Stimulated activated CD4-positive, alpha-beta T cell treated with anti-CD3 and anti-CD28 coated beads, Interleukin-4, amount 100 ng/mL, for 4 hours (primary cell): ENCODE measurements around the gene TMEM150C.
A peak's percentile ranks its signal among the peaks of the same experiment; 100 is the strongest.
"Not testable (repeated sequence)": the region's sequence is repeated elsewhere in the genome, so short reads cannot be mapped to it uniquely, and the experiment has no call there.

Experiments
- DNase-seq, 2 experiments: peaks; one replicate each; pipeline ENCODE4 v3.0.0-alpha.2; 2020

Gene TMEM150C

DNA sequence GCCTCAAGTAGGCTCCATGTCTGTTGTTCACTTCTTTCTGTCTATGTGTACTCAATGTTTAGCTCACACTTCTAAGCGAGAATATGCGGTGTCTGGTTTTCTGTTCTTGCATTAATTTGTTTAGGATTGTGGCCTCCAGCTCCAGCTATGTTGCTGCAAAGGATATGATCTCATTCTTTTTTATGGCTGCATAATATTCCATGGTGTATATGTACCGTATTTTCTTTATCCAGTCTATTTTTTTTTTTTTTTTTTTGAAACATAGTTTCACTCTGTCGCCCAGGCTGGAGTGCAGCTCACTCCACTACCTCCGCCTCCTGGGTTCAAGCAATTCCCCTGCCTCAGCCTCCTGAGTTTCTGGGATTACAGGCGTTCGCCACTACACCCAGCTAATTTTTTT lies 5.7 kb upstream of the TMEM150C start:
- no peak for DNase-seq

DNA sequence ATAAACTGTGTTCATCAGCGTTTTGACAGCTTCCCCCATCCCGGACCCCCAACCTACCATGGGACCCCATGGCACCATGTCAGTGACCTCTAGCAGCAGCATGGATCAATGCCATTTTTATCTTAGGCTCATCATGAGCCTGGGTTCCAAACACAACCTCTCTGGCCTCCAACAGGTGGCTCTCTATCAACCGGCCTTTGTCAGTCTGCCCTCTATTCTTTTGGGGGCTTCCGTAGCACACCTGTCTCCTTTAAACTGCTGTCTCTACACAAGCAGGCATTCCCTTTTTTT lies 721 bp upstream of the TMEM150C start:
- DNase-seq, result no peak

GRCh38 chr4:82560853-82561785 lies 669 bp downstream of the TMEM150C start:
- DNase-seq, result peak in 1 of 2 experiments; percentile 3

GRCh38 chr4:82559735-82560120 lies 2.1 kb downstream of the TMEM150C start:
- no peak for DNase-seq

DNA sequence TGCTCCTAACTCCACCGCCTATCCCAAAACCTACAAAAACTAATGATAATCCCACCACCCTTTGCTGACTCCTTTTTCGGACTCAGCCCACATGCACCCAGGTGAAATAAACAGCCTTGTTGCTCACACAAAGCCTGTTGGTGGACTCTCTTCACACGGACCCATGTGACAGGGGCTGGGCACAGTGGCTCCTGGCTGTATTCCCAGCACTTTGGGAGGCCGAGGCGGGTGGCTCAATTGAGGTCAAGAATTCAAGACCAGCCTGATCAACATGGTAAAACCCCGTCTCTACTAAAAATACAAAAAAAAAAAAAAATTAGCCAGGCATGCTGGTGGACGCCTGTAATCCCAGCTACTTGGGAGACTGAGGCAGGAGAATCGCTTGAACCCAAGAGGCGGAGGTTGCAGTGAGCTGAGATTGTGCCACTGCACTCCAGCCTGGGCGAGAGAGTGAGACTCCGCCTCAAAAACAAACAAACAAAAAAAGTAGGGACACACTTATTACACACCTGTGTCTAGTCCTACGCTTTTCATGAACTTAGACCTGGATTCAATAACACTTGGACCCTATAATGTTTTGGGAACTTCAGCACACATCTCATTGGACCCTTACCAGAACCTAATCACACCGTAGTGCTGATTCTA lies 2.6 kb downstream of the TMEM150C start:
- DNase-seq, result not testable (repeated sequence)

GRCh38 chr4:82555276-82555675 lies 6.5 kb downstream of the TMEM150C start:
- DNase-seq, result no peak

GRCh38 chr4:82553020-82553419 lies 8.8 kb downstream of the TMEM150C start:
- no peak for DNase-seq

- no peak for DNase-seq
Measured at GRCh38 chr4:82551734-82552133, 10.1 kb downstream of the TMEM150C start.

DNA sequence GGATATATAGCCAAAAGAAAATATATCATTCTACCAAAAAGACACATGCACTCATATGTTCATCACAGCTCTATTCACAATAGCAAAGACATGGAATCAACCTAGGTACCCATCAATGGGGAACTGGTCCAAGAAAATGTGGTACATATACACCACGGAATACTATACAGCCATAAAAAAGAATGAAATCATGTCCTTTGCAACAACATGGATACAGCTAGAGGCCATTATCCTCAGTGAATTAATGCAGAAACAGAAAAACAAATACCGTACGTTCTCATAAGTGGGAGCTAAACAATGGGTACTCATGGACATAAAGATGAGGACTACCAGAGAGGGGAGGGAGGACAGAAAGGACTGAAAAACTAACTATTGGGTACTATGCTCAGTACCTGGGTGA lies 13.9 kb downstream of the TMEM150C start:
- not testable (repeated sequence) for DNase-seq

DNA sequence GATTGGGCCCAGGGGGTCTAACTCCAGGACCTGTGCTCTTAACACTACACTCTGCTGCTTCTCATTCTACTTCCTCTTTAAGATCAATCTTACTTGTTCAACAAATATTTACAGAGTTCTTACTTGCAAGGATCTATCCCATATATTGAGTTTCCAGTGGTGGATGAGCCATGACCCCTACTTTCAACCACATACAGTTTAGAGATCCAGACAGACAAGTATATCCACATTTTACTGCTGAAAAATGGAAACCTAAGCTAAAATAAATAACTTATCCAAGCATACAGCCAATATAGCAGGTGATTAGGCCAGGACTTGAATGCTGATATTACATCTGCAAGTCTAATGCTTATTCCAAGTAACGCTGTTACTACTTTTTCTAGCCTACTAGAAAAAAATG lies 18.7 kb downstream of the TMEM150C start:
- DNase-seq, result no peak

- no peak for DNase-seq
Measured at GRCh38 chr4:82542642-82543041, 19.1 kb downstream of the TMEM150C start.

- no peak for DNase-seq
Measured at GRCh38 chr4:82529322-82529721, 32.5 kb downstream of the TMEM150C start.

- no peak for DNase-seq
Measured at GRCh38 chr4:82528868-82529267, 32.9 kb downstream of the TMEM150C start.

GRCh38 chr4:82528074-82528473 lies 33.7 kb downstream of the TMEM150C start:
- DNase-seq, result no peak

GRCh38 chr4:82525307-82525911 lies 36.4 kb downstream of the TMEM150C start:
- DNase-seq, result no peak

- DNase-seq, result no peak
Measured at GRCh38 chr4:82524570-82525152, 37.1 kb downstream of the TMEM150C start.

DNA sequence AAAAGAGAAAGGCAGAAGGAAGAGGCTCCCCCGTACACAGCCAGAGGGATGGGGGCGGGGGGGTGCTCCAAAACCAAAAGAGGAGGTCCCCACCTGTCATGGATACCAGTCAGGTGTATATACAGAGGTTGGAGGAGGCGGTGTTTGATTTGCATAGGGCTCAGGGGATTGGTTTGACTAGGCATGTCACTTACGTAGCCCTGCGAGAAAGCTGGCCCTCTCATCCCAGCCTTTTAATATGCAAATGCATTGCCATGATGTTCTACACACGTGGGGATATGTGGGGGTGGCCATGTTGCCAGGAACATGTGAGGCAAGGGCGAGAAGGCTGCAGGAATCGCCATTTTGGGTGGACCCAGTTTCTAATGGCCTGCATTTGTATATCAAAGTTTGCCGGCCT lies 38.6 kb downstream of the TMEM150C start:
- DNase-seq, result no peak

- no peak for DNase-seq
Measured at GRCh38 chr4:82522472-82522871, 39.3 kb downstream of the TMEM150C start.

DNA sequence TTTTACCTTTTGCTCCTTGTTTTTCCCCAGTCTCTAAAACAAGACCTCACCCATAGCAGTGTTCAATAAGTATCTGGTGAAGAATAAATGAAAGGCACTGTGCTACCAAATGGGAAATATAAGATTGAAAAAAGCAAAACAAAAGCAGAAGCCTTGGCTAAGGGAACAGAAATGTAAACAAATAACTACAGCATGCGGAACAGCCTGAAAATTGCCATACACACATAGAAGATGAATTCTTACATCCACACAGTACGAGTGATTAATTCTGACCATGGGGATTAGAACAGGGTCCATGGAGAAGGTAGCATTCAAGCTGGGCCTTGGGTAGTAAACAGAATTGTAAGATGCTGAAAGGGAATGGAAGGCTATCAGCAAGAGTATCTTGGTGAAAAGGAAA lies 40.5 kb downstream of the TMEM150C start:
- DNase-seq, result no peak

DNA sequence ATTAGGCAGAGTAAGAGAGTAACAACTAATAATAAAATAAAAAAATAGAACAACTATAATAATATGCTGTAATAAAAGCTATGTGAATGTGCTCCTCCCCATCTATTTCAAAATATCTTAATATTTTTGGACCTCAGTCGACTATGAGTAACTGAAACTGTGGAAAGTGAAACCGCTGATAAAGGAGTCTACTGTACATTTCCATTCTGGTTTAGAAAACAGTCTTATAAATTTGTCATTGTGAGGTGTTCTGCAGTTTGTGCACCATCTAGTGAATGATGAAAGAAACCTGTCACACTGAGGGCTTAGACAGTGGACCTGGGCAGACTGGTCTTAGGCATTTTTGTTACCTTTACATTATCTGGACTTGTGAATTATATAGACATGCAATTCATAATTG lies 42.0 kb downstream of the TMEM150C start:
- DNase-seq, result no peak

GRCh38 chr4:82519072-82519471 lies 42.7 kb downstream of the TMEM150C start:
- no peak for DNase-seq

DNA sequence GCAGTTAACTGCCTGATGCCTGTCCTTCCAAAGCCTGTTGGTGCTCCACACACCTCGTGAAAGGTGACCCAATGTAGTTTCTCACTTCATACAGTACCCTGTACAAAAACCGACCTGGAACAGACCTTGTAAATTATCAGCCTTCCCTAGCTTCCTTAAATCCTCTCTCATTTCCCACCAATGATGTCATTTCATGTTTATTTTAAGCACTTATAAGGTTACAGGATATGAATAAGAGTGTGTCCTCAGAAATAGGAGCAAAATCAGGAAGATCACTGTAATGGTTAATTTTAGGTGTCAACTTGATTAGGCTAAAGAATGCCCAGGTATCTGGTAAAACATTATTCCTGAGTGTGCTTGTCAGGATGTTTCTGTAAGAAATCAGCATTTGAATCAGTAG lies 44.7 kb downstream of the TMEM150C start:
- no peak for DNase-seq

DNA sequence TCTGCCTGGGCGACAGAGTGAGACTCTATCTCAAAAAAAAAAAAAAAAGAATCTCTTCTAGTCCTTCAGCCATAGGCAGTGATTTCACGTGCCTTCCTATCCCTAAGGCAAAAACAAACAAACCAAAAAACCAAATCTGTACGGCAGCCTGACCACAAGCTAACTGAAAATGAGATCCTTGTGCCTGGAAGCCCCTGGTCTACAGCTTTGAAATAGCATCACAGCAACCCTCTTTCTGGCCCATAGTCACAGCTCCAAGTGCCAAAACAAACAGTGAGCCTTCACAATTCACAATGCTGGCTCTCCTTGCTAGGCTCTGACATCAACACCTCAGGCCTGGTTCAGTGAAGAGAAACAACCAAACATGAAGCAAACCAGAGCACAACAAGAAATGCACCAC lies 46.1 kb downstream of the TMEM150C start:
- DNase-seq, result no peak

DNA sequence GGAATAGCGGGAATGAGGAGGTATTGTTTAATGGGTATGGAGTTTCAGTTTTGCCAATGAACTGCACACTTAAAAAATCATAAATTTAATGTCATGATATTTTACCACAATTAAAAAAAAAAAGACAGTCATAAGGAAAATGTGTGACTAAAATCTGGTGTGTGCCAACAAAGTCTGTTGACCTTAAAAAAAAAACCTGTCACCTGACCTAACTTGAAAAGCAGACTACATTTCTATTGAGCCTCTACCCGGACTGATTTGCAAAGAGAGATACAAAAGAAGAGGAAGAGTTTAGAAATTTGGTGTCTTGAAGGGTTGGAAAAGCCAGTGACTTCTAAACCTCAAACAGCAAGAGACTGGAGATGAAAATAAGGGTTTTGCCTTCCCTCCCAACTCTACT lies 48.4 kb downstream of the TMEM150C start:
- DNase-seq, result no peak
